Smooth muscle cell (in vitro differentiated cells): ENCODE data around the gene AGAP1. TPM values are rescaled to one million over a fixed set of nuclear protein-coding genes. Genes with fewer than 3 reads are reported as not detected.
"Not testable (repeated sequence)": the region's sequence is repeated elsewhere in the genome, so short reads cannot be mapped to it uniquely, and the experiment has no call there.

Experiments
- DNase-seq: peaks from one replicate; lab custom pipeline; 2025; ENCODE audit not compliant: unreplicated experiment; lab: John Stamatoyannopoulos, UW
- H2AFZ ChIP-seq: fragments of 200-600 bp; sonication (generic); 2 replicates; pipeline ENCODE4 v1.6.0; 2016; ENCODE audit warnings: antibody characterized with exemption, low read depth, mild to moderate bottlenecking
- H3F3A ChIP-seq: fragments of 200-600 bp; sonication (generic); 2 replicates; pipeline ENCODE4 v1.6.0; 2017; ENCODE audit warnings: antibody characterized with exemption, low read depth
- H3K27ac ChIP-seq: fragments of 200-600 bp; sonication (generic); 2 replicates; pipeline ENCODE4 v1.5.1; 2016; ENCODE audit warnings: low read depth, mild to moderate bottlenecking
- H3K27me3 ChIP-seq: fragments of 200-600 bp; sonication (generic); 2 replicates; pipeline ENCODE4 v1.6.1; 2016; ENCODE audit warnings: low read depth, mild to moderate bottlenecking
- H3K36me3 ChIP-seq: fragments of 200-600 bp; sonication (generic); 2 replicates; pipeline ENCODE4 v1.5.1; 2016; ENCODE audit warnings: low read depth
- H3K4me1 ChIP-seq: fragments of 200-600 bp; sonication (generic); 2 replicates; pipeline ENCODE4 v1.5.1; 2016; ENCODE audit warnings: low read depth
- H3K4me2 ChIP-seq: fragments of 200-600 bp; sonication (generic); 2 replicates; pipeline ENCODE4 v1.6.0; 2016; ENCODE audit warnings: mild to moderate bottlenecking
- H3K4me3 ChIP-seq: fragments of 200-600 bp; sonication (generic); 2 replicates; pipeline ENCODE4 v1.5.1; 2016; ENCODE audit warnings: mild to moderate bottlenecking
- H3K79me2 ChIP-seq: fragments of 200-600 bp; sonication (generic); 2 replicates; pipeline ENCODE4 v1.6.0; 2016; ENCODE audit warnings: low read depth, mild to moderate bottlenecking
- H3K9ac ChIP-seq: fragments of 200-600 bp; sonication (generic); 2 replicates; pipeline ENCODE4 v1.6.0; 2016; ENCODE audit warnings: low read depth
- H3K9me3 ChIP-seq: fragments of 200-600 bp; sonication (generic); replicated peaks from 2 replicates; pipeline ENCODE4 v1.5.1; 2016; ENCODE audit warnings: low read depth
- H4K20me1 ChIP-seq: fragments of 200-600 bp; sonication (generic); 2 replicates; pipeline ENCODE4 v1.6.0; 2016; ENCODE audit warnings: low read depth
- CTCF ChIP-seq: fragments of 200-600 bp; sonication (generic); IDR thresholded peaks from 2 replicates; pipeline ENCODE4 v1.5.1; 2017; ENCODE audit warnings: borderline replicate concordance, mild to moderate bottlenecking, antibody characterized with exemption; ENCODE audit not compliant: insufficient read depth, poor library complexity, severe bottlenecking
- WGBS: methylation state at CpG from one replicate; pipeline ENCODE4 v1.1.7; 2016; ENCODE audit warnings: low lambda C conversion rate; 5-methylcytosine and 5-hydroxymethylcytosine counted together
- polyA plus RNA-seq: library from polyadenylated mRNA; unstranded; fragments of >200 nt; fragmentation: Nextera tagmentation; extraction: Ambion mirVana; gene quantifications from 2 replicates; pipeline ENCODE4 v1.2.1, GENCODE V29; 2016
- total RNA-seq: library from RNA; depleted of rRNA; stranded (reverse); fragments of >200 nt; gene quantifications from 2 replicates; pipeline ENCODE4 v1.2.3, GENCODE V29; 2014

AGAP1 gene
- total and polyA plus RNA-seq, 2 experiments from 2014 or later, result 3.9 to 9.8 TPM

GRCh38 chr2:236089271-236090026 lies 595.6 kb downstream of the AGAP1 start:
- no peak for TF ChIP-seq CTCF
- Histone ChIP-seq H4K20me1 (peaks cover 8% of the 10 kb centered on the region), H3K9me3 (no peaks in the 10 kb centered on the region), H3K4me2 (no peak overlapping the region), H3K79me2 (no peaks in the 10 kb centered on the region), H3K4me1 (peaks cover 23% of the 10 kb centered on the region), H3K27ac (no peak overlapping the region), H3K36me3 (no peaks in the 10 kb centered on the region), H2AFZ (no peak overlapping the region), H3K9ac (no peak overlapping the region), H3K4me3 (no peak overlapping the region), H3F3A (no peaks in the 10 kb centered on the region), H3K27me3 (no peaks in the 10 kb centered on the region)
- 92% methylated on average over 12 of the region's 12 CpGs for WGBS
- DNase-seq, result no peak

- Histone ChIP-seq H3K4me3 (no peak overlapping the region), H3K36me3 (no peaks in the 10 kb centered on the region), H3K4me1 (peaks cover 23% of the 10 kb centered on the region), H3K27ac (no peak overlapping the region), H4K20me1 (peaks cover 8% of the 10 kb centered on the region), H2AFZ (no peak overlapping the region), H3K9ac (no peak overlapping the region), H3K4me2 (no peak overlapping the region), H3K9me3 (no peaks in the 10 kb centered on the region), H3F3A (no peaks in the 10 kb centered on the region), H3K27me3 (no peaks in the 10 kb centered on the region), H3K79me2 (no peaks in the 10 kb centered on the region)
- no peak for DNase-seq
- 96% methylated on average over 9 of the region's 9 CpGs for WGBS
- TF ChIP-seq CTCF, result no peak
Measured at GRCh38 chr2:236090027-236090382, 596.2 kb downstream of the AGAP1 start.

GRCh38 chr2:236090826-236091225 lies 597.0 kb downstream of the AGAP1 start:
- not testable (repeated sequence) for H4K20me1 ChIP-seq, H3K36me3 ChIP-seq, H3K79me2 ChIP-seq, H3K27ac ChIP-seq, H3K27me3 ChIP-seq, H3K9ac ChIP-seq, H3F3A ChIP-seq, DNase-seq, H3K4me3 ChIP-seq, H3K4me2 ChIP-seq, H3K9me3 ChIP-seq, H2AFZ ChIP-seq
- WGBS, result 99% methylated on average over 16 of the region's 16 CpGs
- peaks cover 15% of the 10 kb centered on the region for H3K4me1 ChIP-seq

- 83% methylated on average over 4 of the region's 4 CpGs for WGBS
- H3K36me3 ChIP-seq, result no peaks in the 10 kb centered on the region
- H3K27me3 ChIP-seq, result no peaks in the 10 kb centered on the region
- H3K9ac ChIP-seq, result no peak overlapping the region
- H4K20me1 ChIP-seq, result peaks cover 4% of the 10 kb centered on the region
- no peak for TF ChIP-seq CTCF
- no peaks in the 10 kb centered on the region for H3K79me2 ChIP-seq
- no peaks in the 10 kb centered on the region for H3K4me1 ChIP-seq
- no peaks in the 10 kb centered on the region for H3F3A ChIP-seq
- no peak overlapping the region for H2AFZ ChIP-seq
- no peak overlapping the region for H3K4me3 ChIP-seq
- no peak overlapping the region for H3K4me2 ChIP-seq
- DNase-seq, result no peak
- no peak overlapping the region for H3K27ac ChIP-seq
- H3K9me3 ChIP-seq, result no peaks in the 10 kb centered on the region
Measured at GRCh38 chr2:236092714-236093113, 598.9 kb downstream of the AGAP1 start.
